DOHH2 (cell line): ENCODE data around the gene PDGFC.

Source experiments
- EZH2phosphoT487 ChIP-seq: fragments of 200-600 bp; sonication (generic); IDR thresholded peaks from 2 replicates; pipeline ENCODE4 v1.6.1; 2017; ENCODE audit warnings: borderline replicate concordance, mild to moderate bottlenecking, antibody characterized with exemption, low read length, moderate library complexity, mixed read lengths
- TF ChIP-seq, protein P1 (sequence below): fragments of 200-600 bp; sonication (generic); IDR thresholded peaks from one replicate; pipeline ENCODE4 v1.5.1; 2014; ENCODE audit warnings: antibody characterized with exemption, mild to moderate bottlenecking, low read depth, low read length; ENCODE audit not compliant: poor library complexity, severe bottlenecking

GRCh38 chr4:156950090-156950489 lies 21.5 kb downstream of the PDGFC start:
- TF ChIP-seq, protein P1, sequence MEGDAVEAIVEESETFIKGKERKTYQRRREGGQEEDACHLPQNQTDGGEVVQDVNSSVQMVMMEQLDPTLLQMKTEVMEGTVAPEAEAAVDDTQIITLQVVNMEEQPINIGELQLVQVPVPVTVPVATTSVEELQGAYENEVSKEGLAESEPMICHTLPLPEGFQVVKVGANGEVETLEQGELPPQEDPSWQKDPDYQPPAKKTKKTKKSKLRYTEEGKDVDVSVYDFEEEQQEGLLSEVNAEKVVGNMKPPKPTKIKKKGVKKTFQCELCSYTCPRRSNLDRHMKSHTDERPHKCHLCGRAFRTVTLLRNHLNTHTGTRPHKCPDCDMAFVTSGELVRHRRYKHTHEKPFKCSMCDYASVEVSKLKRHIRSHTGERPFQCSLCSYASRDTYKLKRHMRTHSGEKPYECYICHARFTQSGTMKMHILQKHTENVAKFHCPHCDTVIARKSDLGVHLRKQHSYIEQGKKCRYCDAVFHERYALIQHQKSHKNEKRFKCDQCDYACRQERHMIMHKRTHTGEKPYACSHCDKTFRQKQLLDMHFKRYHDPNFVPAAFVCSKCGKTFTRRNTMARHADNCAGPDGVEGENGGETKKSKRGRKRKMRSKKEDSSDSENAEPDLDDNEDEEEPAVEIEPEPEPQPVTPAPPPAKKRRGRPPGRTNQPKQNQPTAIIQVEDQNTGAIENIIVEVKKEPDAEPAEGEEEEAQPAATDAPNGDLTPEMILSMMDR, result no peak
- no peak for TF ChIP-seq EZH2phosphoT487
